ENCODE data around the gene NFATC2IP.

DNA sequence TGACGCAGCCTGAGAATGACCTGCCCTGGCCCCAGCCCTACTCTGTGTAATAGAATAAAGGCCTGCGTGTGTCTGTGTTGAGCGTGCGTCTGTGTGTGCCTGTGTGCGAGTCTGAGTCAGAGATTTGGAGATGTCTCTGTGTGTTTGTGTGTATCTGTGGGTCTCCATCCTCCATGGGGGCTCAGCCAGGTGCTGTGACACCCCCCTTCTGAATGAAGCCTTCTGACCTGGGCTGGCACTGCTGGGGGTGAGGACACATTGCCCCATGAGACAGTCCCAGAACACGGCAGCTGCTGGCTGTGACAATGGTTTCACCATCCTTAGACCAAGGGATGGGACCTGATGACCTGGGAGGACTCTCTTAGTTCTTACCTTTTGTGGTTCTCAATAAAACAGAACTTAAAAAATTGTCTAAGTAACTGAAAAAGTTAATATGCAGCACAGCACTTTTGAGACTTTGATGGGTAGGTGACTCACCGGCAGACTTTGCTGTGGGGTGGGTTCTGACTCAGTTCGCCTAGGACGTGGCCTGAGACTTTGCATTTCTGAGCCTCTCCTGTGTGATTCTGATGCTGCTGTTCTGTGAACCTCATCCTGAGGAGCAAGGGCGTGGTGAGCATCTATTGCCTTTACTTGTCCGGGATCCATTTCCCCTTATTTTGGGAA is 39.8 kb downstream of the NFATC2IP start:
- no peak for TF ChIP-seq POLR2A (IDR thresholded peaks at IDR 0.05)
- TF ChIP-seq, protein P1, sequence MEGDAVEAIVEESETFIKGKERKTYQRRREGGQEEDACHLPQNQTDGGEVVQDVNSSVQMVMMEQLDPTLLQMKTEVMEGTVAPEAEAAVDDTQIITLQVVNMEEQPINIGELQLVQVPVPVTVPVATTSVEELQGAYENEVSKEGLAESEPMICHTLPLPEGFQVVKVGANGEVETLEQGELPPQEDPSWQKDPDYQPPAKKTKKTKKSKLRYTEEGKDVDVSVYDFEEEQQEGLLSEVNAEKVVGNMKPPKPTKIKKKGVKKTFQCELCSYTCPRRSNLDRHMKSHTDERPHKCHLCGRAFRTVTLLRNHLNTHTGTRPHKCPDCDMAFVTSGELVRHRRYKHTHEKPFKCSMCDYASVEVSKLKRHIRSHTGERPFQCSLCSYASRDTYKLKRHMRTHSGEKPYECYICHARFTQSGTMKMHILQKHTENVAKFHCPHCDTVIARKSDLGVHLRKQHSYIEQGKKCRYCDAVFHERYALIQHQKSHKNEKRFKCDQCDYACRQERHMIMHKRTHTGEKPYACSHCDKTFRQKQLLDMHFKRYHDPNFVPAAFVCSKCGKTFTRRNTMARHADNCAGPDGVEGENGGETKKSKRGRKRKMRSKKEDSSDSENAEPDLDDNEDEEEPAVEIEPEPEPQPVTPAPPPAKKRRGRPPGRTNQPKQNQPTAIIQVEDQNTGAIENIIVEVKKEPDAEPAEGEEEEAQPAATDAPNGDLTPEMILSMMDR (IDR thresholded peaks at IDR 0.05), result no peak
- no peak for TF ChIP-seq EP300 (IDR thresholded peaks at IDR 0.05)

Data from tibial nerve (tissue), 4 donors.